ENCODE measurements around the gene TRPM3.
"Not testable (repeated sequence)": the region's sequence is repeated elsewhere in the genome, so short reads cannot be mapped to it uniquely, and the experiment has no call there.

Gene TRPM3

DNA sequence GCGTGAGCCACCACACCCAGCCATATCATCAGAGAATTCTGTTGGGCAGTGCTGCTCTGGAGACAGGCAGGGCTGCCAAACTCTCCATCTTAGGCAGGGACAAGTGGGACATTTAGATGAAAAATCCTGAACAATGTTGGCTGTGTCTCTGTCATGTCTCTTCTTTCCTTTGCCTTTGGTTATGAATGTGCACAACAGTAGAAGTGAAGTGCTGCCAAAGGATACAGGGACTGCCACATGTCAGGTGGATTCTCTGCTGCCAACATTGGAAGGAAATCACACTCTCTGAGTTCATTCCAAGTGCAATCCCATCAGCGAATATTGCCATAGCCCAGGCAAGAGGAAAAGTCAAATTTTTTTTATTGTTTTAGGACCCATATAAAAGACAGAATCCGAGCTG lies 348.8 kb downstream of the TRPM3 start:
- DNase-seq (ENCODE audit: low read depth in 1 of 2, low spot score in 1 of 2) = no peak

GRCh38 chr9:70765946-70766345 lies 355.5 kb downstream of the TRPM3 start:
- DNase-seq (ENCODE audit: low read depth in 1 of 2, low spot score in 1 of 2) = no peak

DNA sequence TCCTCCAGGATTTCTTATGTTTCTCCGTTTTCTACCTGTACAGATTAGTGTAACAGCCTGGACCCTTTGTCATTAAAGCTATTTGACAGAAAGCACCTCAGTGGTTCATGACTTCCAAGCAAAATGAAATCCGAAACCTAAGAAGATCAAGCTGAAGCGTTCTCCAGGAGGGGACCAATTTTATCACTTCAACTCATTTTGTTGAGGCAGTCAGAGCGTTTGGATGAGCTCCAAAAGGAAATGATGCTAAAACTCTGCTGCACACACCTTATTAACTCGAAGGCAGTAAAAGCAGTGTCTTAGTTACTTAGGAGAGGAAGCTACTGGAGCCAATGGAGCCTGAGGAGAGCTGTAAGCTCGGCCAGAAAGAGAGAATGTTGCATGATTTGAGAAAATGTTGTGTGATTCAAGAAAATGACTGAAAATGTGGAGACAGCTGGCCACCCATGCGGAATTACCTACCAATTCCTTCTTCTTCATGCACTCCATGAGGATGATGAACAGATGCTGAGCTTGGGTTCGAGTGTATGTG lies 360.2 kb downstream of the TRPM3 start:
- DNase-seq (ENCODE audit: low read depth in 1 of 2, low spot score in 1 of 2) = no peak

DNA sequence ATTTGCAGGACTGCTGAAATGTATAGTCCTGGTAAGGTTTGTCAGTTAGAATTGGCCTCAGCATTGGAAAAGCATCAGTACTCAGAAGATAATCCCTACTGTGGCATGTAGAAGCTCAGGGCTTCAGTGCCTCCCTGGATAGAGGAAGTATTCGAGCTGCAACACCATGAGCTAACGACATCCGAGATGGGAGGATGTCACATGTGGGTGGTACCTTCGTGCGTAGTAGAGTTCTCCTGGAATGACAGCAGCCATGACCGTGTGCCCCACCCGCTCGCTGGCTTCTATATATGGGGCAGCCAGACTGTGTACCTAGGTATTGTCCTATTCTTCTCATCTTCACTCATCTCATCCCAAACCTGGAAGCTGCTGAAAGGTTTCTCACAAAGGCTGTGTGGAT lies 361.2 kb downstream of the TRPM3 start:
- DNase-seq (ENCODE audit: low read depth in 1 of 2, low spot score in 1 of 2) = no peak

GRCh38 chr9:70753311-70753710 lies 368.1 kb downstream of the TRPM3 start:
- no peak for DNase-seq (ENCODE audit: low read depth in 1 of 2, low spot score in 1 of 2)

DNA sequence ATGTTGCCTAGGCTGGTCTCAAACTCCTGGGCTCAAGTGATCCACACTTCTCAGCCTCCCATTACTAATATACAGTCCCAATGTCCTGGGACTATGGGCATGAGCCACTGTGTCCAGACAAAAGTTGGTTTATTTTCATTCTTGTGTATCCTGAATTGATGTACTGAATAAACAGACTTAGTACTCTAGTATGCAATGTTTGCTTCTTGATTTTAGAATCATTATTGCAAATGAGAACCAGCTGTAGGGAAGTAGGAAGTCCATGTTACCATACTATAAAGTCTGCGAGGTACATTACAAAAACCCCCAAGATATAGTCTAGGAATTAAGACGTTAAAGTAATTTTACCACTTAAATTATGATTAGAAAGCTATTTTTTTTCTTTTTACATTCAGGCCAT lies 372.4 kb downstream of the TRPM3 start:
- DNase-seq (ENCODE audit: low read depth in 1 of 2, low spot score in 1 of 2) = no peak

DNA sequence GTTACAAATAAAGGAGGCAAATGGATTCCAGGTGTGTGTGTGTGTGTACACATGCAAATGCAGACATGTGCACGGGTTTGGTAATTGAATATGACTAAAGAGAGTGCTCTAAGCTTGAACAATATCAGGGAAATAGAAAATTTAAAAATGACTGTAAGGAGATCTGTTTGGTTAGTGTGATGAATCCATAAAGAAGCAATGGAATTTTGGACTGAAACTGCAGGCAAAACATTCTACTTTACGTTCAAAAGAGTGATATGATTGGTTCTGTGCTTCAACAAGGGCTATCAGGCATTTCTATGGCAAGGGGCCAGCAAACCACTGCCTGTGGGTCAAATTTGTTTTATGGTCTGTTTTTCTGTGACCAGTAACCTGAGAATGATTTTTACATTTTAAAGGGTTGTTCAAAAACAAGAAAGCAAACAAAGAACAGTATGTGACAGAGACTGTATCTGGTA lies 374.1 kb downstream of the TRPM3 start:
- DNase-seq (ENCODE audit: low read depth in 1 of 2, low spot score in 1 of 2) = no peak

DNA sequence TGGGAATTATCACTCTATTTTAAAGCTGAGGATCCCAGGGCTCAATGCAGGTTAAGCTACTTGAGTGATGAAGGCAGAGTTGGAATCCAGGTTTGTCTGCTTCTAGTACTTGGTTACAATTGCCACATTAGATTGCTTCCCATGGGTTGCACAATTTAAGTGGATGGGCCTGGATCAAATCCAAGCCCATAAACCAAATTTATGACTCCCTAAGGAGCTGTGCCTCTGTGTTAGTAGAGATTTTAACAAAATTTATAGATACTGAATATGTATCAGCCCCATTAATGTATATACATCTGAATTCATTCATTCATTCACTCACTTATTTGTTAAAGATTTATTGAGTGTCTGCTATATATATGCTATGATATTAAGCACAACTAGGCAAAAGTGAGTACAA lies 374.7 kb downstream of the TRPM3 start:
- no peak for DNase-seq (ENCODE audit: low read depth in 1 of 2, low spot score in 1 of 2)

DNA sequence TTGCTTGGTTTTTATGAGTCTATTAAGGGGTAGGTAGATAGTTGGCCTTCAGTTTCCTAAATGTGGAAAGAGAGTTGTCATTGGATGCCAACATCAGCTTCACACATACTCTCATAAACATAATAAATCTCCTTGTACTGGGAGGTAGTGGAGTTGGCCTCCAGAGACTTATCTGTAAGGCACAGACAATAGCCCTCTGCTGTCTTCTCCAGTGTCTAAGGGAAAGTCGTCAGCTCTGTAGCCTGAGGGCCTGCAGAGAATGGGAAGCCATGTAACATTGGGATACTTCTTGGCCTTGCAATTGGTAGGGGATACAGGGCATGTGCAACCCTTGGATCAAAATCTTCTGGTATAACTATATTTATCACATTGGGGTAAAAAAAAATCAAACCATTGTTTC lies 375.1 kb downstream of the TRPM3 start:
- no peak for DNase-seq (ENCODE audit: low read depth in 1 of 2, low spot score in 1 of 2)

- DNase-seq (ENCODE audit: low read depth in 1 of 2, low spot score in 1 of 2) = not testable (repeated sequence)
These were observed 396.6 kb downstream of the TRPM3 start for GRCh38 chr9:70724794-70725193.

GRCh38 chr9:70724025-70724424 lies 397.4 kb downstream of the TRPM3 start:
- not testable (repeated sequence) for DNase-seq (ENCODE audit: low read depth in 1 of 2, low spot score in 1 of 2)

GRCh38 chr9:70706797-70707196 lies 414.6 kb downstream of the TRPM3 start:
- not testable (repeated sequence) for DNase-seq (ENCODE audit: low read depth in 1 of 2, low spot score in 1 of 2)

GRCh38 chr9:70701163-70701562 lies 420.3 kb downstream of the TRPM3 start:
- DNase-seq (ENCODE audit: low read depth in 1 of 2, low spot score in 1 of 2) = no peak

GRCh38 chr9:70696694-70697335 lies 424.6 kb downstream of the TRPM3 start:
- DNase-seq (ENCODE audit: low read depth in 1 of 2, low spot score in 1 of 2) = no peak

DNA sequence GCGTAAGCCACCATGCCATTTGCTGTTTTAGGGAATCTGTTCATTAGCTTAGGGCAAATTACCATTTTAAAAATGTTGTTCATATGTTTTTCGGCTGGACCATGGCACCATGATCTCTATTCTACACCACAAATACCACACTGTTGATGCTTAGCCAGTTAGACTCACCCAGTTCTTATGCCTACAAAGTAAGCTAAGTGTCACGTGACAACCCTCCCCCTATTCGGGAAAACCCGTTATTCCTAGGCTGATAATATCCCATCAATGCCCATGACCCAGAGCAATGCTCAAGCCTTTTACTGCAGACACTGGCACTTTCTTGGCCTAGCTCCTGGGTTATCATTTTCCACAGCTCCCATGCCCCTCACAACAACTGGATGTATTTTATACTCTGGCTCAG lies 426.7 kb downstream of the TRPM3 start:
- DNase-seq (ENCODE audit: low read depth in 1 of 2, low spot score in 1 of 2) = no peak

DNA sequence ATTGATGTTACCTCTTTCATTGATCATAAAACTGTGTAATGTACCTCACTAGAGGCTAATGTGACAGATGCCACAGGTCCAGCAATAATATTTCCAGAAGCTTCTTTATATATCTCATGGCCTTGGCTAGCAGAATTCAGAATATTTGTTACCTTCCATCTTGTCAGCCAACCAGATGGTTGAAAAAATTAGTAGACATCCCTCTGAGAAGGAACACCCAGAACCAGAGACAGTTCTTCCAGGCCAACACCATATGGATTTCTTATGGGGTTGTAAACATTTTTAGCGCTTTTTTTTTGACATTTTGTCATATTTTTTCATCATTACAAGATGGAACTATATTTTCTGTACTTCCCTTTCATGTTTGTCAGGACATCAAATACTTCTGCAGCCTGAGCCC lies 428.2 kb downstream of the TRPM3 start:
- no peak for DNase-seq (ENCODE audit: low read depth in 1 of 2, low spot score in 1 of 2)

DNA sequence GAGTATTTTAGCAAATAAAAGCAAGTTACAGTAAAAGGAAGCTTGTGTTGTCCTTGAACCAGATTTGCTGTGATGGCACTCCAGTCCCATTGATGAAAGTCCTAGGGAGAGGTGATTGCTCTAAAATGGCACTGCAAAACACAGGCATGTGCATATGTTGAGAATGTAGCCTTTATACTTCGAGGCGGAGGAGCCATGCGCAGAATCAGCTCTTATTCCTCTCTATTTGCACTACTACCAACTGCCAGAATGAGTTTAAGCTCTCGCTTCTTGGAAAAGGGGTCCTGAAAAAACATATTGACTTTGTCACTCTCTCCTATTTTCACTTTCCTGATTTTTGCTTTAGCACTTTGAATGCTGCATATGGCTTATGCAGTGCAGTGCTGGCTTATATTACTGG lies 429.0 kb downstream of the TRPM3 start:
- no peak for DNase-seq (ENCODE audit: low read depth in 1 of 2, low spot score in 1 of 2)

DNA sequence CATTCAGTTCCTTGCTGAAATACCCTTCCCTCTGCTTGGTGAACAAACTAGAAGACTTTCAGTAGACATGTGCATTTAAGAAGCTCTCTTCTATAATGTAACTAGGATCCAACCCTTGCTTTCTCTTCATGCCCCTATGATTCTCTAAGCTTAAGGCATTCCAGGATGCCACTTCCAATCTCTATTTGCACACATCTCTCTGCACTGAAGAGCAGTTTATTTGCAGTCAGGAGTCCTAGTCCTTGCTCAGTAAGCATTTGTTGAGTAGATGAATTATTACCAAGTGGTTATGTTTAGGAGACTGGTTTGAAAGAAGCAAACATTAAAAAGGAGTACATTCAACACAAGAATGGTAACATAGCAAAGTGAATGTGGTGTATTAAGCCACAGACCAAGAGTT lies 432.7 kb downstream of the TRPM3 start:
- no peak for DNase-seq (ENCODE audit: low read depth in 1 of 2, low spot score in 1 of 2)

GRCh38 chr9:70683841-70684240 lies 437.6 kb downstream of the TRPM3 start:
- no peak for DNase-seq (ENCODE audit: low read depth in 1 of 2, low spot score in 1 of 2)

DNA sequence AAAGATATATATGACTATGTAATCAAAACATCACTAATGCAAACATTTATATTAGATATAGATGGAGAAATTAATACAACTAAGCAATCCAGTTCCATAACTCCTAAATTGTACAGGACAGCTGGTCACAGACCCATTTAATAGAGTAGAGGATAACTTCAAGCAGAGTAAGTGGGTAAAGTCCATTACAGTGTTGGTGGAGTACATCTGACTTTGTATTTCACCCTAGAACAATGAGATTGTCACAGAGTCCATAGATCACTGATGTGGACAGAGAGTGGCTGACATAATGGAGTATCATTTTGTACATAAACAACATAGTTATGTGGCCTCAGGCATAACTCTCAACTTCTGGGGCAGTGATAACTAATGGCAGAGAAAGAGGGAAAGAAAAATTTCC lies 439.1 kb downstream of the TRPM3 start:
- DNase-seq (ENCODE audit: low read depth in 1 of 2, low spot score in 1 of 2) = no peak

DNA sequence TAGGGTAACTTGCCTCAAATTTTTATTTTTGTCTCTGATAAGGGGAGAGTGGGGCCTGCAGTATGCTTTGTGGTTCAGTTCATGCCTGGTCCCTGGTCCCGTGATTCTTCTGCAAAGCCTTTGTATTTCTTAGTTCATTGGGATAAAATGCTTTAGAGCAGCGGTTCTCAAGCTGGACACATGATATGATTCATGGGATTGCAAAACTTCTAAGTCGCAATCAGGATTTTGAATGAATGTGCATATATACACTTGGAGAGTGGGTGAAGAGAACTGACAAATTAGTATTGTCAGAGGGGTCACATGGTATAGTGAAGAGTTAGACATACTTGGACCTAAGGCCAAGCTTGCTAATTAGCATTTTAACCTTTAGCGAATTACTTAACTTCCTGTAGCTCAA lies 441.6 kb downstream of the TRPM3 start:
- DNase-seq (ENCODE audit: low read depth in 1 of 2, low spot score in 1 of 2) = no peak

GRCh38 chr9:70678153-70678552 lies 443.3 kb downstream of the TRPM3 start:
- DNase-seq (ENCODE audit: low read depth in 1 of 2, low spot score in 1 of 2) = no peak

GRCh38 chr9:70677055-70677735 lies 444.2 kb downstream of the TRPM3 start:
- no peak for DNase-seq (ENCODE audit: low read depth in 1 of 2, low spot score in 1 of 2)

All from stimulated activated CD4-positive, alpha-beta T cell treated with anti-CD3 and anti-CD28 coated beads, Interleukin-15, amount 100 ng/mL, for 1 hour (primary cell).